NCI-H2107 (cell line): ENCODE measurements around the gene ADORA2A.

Source experiments
- DNase-seq: peaks from one replicate; lab custom pipeline; 2025; lab: John Stamatoyannopoulos, UW

The ADORA2A gene

GRCh38 chr22:24418786-24419474 lies 8.5 kb upstream of the ADORA2A start:
- no peak for DNase-seq

GRCh38 chr22:24419475-24419850 lies 7.9 kb upstream of the ADORA2A start:
- DNase-seq: no peak

GRCh38 chr22:24420072-24420976 lies 7.1 kb upstream of the ADORA2A start:
- no peak for DNase-seq

- no peak for DNase-seq
Observed at GRCh38 chr22:24420977-24421343, 6.4 kb upstream of the ADORA2A start.

GRCh38 chr22:24421428-24421931 lies 5.9 kb upstream of the ADORA2A start:
- DNase-seq: no peak

- DNase-seq: no peak
Observed at GRCh38 chr22:24422102-24422665, 5.2 kb upstream of the ADORA2A start.

- DNase-seq: no peak
Observed at GRCh38 chr22:24423519-24424000, 3.8 kb upstream of the ADORA2A start.

GRCh38 chr22:24424001-24424900 lies 3.1 kb upstream of the ADORA2A start:
- DNase-seq: no peak

GRCh38 chr22:24424901-24425775 lies 2.3 kb upstream of the ADORA2A start:
- DNase-seq: no peak

GRCh38 chr22:24426436-24426835 lies 963 bp upstream of the ADORA2A start:
- DNase-seq: no peak

- no peak for DNase-seq
Observed at GRCh38 chr22:24426851-24427499, 424 bp upstream of the ADORA2A start.

- DNase-seq: no peak
Observed at GRCh38 chr22:24428751-24429410, 1.5 kb downstream of the ADORA2A start.

- no peak for DNase-seq
Observed at GRCh38 chr22:24429411-24430365, 2.3 kb downstream of the ADORA2A start.

- no peak for DNase-seq
Observed at GRCh38 chr22:24430431-24431308, 3.3 kb downstream of the ADORA2A start.

GRCh38 chr22:24431309-24432034 lies 4.1 kb downstream of the ADORA2A start:
- no peak for DNase-seq

- DNase-seq: no peak
Observed at GRCh38 chr22:24432059-24432853, 4.9 kb downstream of the ADORA2A start.
